H1 (cell line): Measurements from ENCODE around the gene TNS1. TPM values are rescaled to one million over a fixed set of nuclear protein-coding genes. Genes with fewer than 3 reads are reported as not detected.

Source experiments
- CTCF ChIA-PET: fragments of 300-600 bp; sonication (Branson Sonifier 250); formaldehyde crosslinking; loops from one replicate; lab custom pipeline; 2021; ENCODE audit not compliant: partially characterized antibody; lab: Charles Lee
- POLR2A ChIA-PET: fragments of 300-600 bp; sonication (Branson Sonifier 250); formaldehyde crosslinking; loops from one replicate; lab custom pipeline; 2021; ENCODE audit warnings: inconsistent platforms; ENCODE audit not compliant: partially characterized antibody; lab: Charles Lee
- DNase-seq, 2 experiments: peaks; one replicate each; pipeline versions ENCODE4 v3.0.0 to v3.0.0-alpha.2; 2010 to 2022; ENCODE audit warnings: low spot score in 2 of 2, low read depth in 1 of 2, mixed read lengths in 1 of 2
- FAIRE-seq: peaks from 2 replicates; lab custom pipeline; 2011; peaks lifted over from hg19 to GRCh38; lab: Jason Lieb, UNC
- H2AFZ ChIP-seq: 2 replicates; pipeline ENCODE4 v1.8.1; 2012; ENCODE audit warnings: low read length, inconsistent platforms
- H2AK5ac ChIP-seq: 2 replicates; pipeline ENCODE4 v1.6.1; 2013; ENCODE audit warnings: low read depth, low read length
- H2BK120ac ChIP-seq: replicated peaks from 2 replicates; pipeline ENCODE3; 2013; ENCODE audit warnings: low read depth, low read length, inconsistent platforms
- H2BK12ac ChIP-seq: 2 replicates; pipeline ENCODE4 v1.6.1; 2013; ENCODE audit warnings: low read depth, low read length
- H2BK15ac ChIP-seq: 2 replicates; pipeline ENCODE4 v1.6.1; 2013; ENCODE audit warnings: low read length
- H2BK20ac ChIP-seq: 2 replicates; pipeline ENCODE4 v1.6.1; 2013; ENCODE audit warnings: low read length
- H2BK5ac ChIP-seq: 2 replicates; pipeline ENCODE4 v1.6.1; 2013; ENCODE audit warnings: low read depth, low read length
- H3K14ac ChIP-seq: 2 replicates; pipeline ENCODE4 v1.6.1; 2013; ENCODE audit warnings: inconsistent platforms; ENCODE audit not compliant: insufficient read length
- H3K18ac ChIP-seq: 2 replicates; pipeline ENCODE4 v1.6.1; 2013; ENCODE audit warnings: low read length; ENCODE audit errors: extremely low read depth
- H3K23ac ChIP-seq: 2 replicates; pipeline ENCODE4 v1.6.1; 2013; ENCODE audit warnings: inconsistent platforms; ENCODE audit not compliant: insufficient read length
- H3K23me2 ChIP-seq: 2 replicates; pipeline ENCODE4 v1.6.1; 2013; ENCODE audit warnings: low read depth, low read length
- H3K27ac ChIP-seq: 2 replicates; pipeline ENCODE4 v1.6.1; 2011; ENCODE audit warnings: low read depth, low read length, inconsistent platforms
- H3K27me3 ChIP-seq, 4 experiments: replicated peaks in 1 of 4; 1 replicate in 1 of 4; 2 replicates in 3 of 4; pipeline versions ENCODE4 v1.6.1 to v1.8.1; 2011 to 2013; ENCODE audit warnings: low read length in 3 of 4, mild to moderate bottlenecking in 3 of 4, inconsistent platforms in 2 of 4, mixed read lengths in 2 of 4, moderate library complexity in 1 of 4; ENCODE audit not compliant: control insufficient read depth in 3 of 4, insufficient read depth in 3 of 4; ENCODE audit errors: extremely low read depth in 1 of 4
- H3K36me3 ChIP-seq, 4 experiments: 2 replicates each; pipeline versions ENCODE4 v1.6.1 to v1.8.1; 2011 to 2013; ENCODE audit warnings: mild to moderate bottlenecking in 4 of 4, low read length in 3 of 4, moderate library complexity in 2 of 4, control low read depth in 1 of 4, inconsistent platforms in 1 of 4; ENCODE audit not compliant: insufficient read depth in 4 of 4, control insufficient read depth in 2 of 4
- H3K4ac ChIP-seq: replicated peaks from 2 replicates; pipeline ENCODE3; 2013; ENCODE audit warnings: low read length, low read depth, mixed read lengths, inconsistent platforms; ENCODE audit not compliant: insufficient read length
- H3K4me1 ChIP-seq, 4 experiments: replicated peaks in 1 of 4; 1 replicate in 1 of 4; 2 replicates in 3 of 4; pipeline versions ENCODE4 v1.6.1 to v1.8.1; 2011 to 2013; ENCODE audit warnings: low read length in 3 of 4, inconsistent platforms in 2 of 4, mixed read lengths in 1 of 4; ENCODE audit not compliant: insufficient read depth in 4 of 4, control insufficient read depth in 3 of 4
- H3K4me2 ChIP-seq, 2 experiments: 2 replicates each; pipeline versions ENCODE4 v1.6.1 to v1.8.1; 2011 to 2013; ENCODE audit warnings: low read depth in 2 of 2, low read length in 2 of 2, control low read depth in 1 of 2, inconsistent platforms in 1 of 2, mild to moderate bottlenecking in 1 of 2; ENCODE audit not compliant: insufficient read depth in 1 of 2
- H3K4me3 ChIP-seq, 4 experiments: fragments of 200-600, 300-600 bp in 1 of 4; sonication (generic), shearing (Covaris generic), sonication (Bioruptor Twin) in 1 of 4; 2 replicates each; pipeline versions ENCODE4 v1.5.1 to v1.8.1; 2011 to 2016; ENCODE audit warnings: low read length in 4 of 4, low read depth in 3 of 4, control low read depth in 2 of 4, inconsistent platforms in 2 of 4, mild to moderate bottlenecking in 2 of 4, mixed read lengths in 1 of 4, moderate library complexity in 1 of 4; ENCODE audit not compliant: insufficient read depth in 2 of 4; ENCODE audit errors: extremely low read depth in 1 of 4
- H3K56ac ChIP-seq: replicated peaks from 2 replicates; pipeline ENCODE3; 2013; ENCODE audit warnings: low read depth, mild to moderate bottlenecking, mixed read lengths, low read length, inconsistent platforms; ENCODE audit not compliant: insufficient read length
- H3K79me1 ChIP-seq: 2 replicates; pipeline ENCODE4 v1.6.1; 2013; ENCODE audit warnings: low read depth, low read length, control low read depth
- H3K79me2 ChIP-seq, 2 experiments: 2 replicates each; pipeline versions ENCODE4 v1.6.1 to v1.8.1; 2012 to 2013; ENCODE audit warnings: low read length in 2 of 2, mild to moderate bottlenecking in 2 of 2, inconsistent platforms in 1 of 2; ENCODE audit not compliant: insufficient read depth in 2 of 2, control insufficient read depth in 1 of 2
- H3K9ac ChIP-seq, 4 experiments: replicated peaks in 1 of 4; 1 replicate in 1 of 4; 2 replicates in 3 of 4; pipeline versions ENCODE4 v1.6.1 to v1.8.1; 2011 to 2013; ENCODE audit warnings: low read depth in 3 of 4, low read length in 3 of 4, control low read depth in 2 of 4, mild to moderate bottlenecking in 2 of 4, moderate library complexity in 2 of 4, inconsistent platforms in 1 of 4; ENCODE audit errors: extremely low read depth in 1 of 4
- H3K9me3 ChIP-seq, 2 experiments: 2 replicates each; pipeline versions ENCODE4 v1.6.1 to v1.8.1; 2012 to 2013; ENCODE audit warnings: mild to moderate bottlenecking in 2 of 2, moderate library complexity in 2 of 2, control low read depth in 1 of 2, inconsistent platforms in 1 of 2, low read depth in 1 of 2, low read length in 1 of 2, mixed read lengths in 1 of 2; ENCODE audit not compliant: insufficient read depth in 2 of 2
- H4K20me1 ChIP-seq, 2 experiments: replicated peaks in 1 of 2; 2 replicates each; pipeline versions ENCODE3 to v1.8.1; 2011 to 2013; ENCODE audit warnings: inconsistent platforms in 2 of 2, low read length in 2 of 2, mild to moderate bottlenecking in 1 of 2; ENCODE audit not compliant: insufficient read depth in 2 of 2, control insufficient read depth in 1 of 2
- H4K5ac ChIP-seq: 2 replicates; pipeline ENCODE4 v1.6.1; 2013; ENCODE audit warnings: low read length, low read depth, mixed read lengths, inconsistent platforms; ENCODE audit not compliant: insufficient read length
- H4K8ac ChIP-seq: 2 replicates; pipeline ENCODE4 v1.8.0; 2013; ENCODE audit warnings: mild to moderate bottlenecking, moderate library complexity, low read length, inconsistent platforms; ENCODE audit not compliant: insufficient read depth; ENCODE audit errors: extremely low read depth
- H4K91ac ChIP-seq: replicated peaks from 2 replicates; pipeline ENCODE3; 2013; ENCODE audit warnings: low read length, mixed read lengths, inconsistent platforms; ENCODE audit not compliant: insufficient read length
- CTBP2 ChIP-seq: IDR thresholded peaks from 2 replicates; pipeline ENCODE4 v1.7.0; 2011; ENCODE audit warnings: borderline replicate concordance, mild to moderate bottlenecking, moderate library complexity, mixed read lengths, low read length; ENCODE audit not compliant: insufficient read depth, insufficient read length
- EZH2 ChIP-seq: fragments of 200-600 bp; sonication (generic); IDR thresholded peaks from 2 replicates; pipeline ENCODE4 v1.7.1; 2012; ENCODE audit warnings: low read depth, mild to moderate bottlenecking, moderate library complexity, low read length, inconsistent platforms; ENCODE audit not compliant: severe bottlenecking
- SRF ChIP-seq: IDR thresholded peaks from 2 replicates; pipeline ENCODE4 v1.6.1; 2011; ENCODE audit warnings: mild to moderate bottlenecking, low read depth, low read length, moderate library complexity
- WGBS, 2 experiments: shearing (Covaris generic) in 1 of 2; methylation state at CpG; one replicate each; pipeline versions ENCODE4 v1.1.6 to v1.1.7; 2013 to 2015; ENCODE audit warnings: low lambda C conversion rate in 2 of 2, mixed read lengths in 2 of 2, inconsistent platforms in 1 of 2, low coverage in 1 of 2, missing lambda C conversion rate in 1 of 2; ENCODE audit not compliant: insufficient replicate concordance in 2 of 2, insufficient coverage in 1 of 2, insufficient read length in 1 of 2; ENCODE audit errors: extremely low coverage in 1 of 2, missing lambda C conversion rate in 1 of 2; 5-methylcytosine and 5-hydroxymethylcytosine counted together
- polyA plus RNA-seq, 7 experiments: library from polyadenylated mRNA; depleted of rRNA in 3 of 7; stranded (reverse) in 5 of 7; unstranded in 2 of 7; fragments of >200 nt in 5 of 7; fragments of 200-250 nt in 2 of 7; gene quantifications; 1 replicate in 5 of 7; 2 replicates in 1 of 7; 4 replicates in 1 of 7; pipeline versions ENCODE4 v1.2.1 to v1.2.3, GENCODE V29; 2011 to 2013; ENCODE audit warnings: missing spikeins in 2 of 7, mixed read lengths in 2 of 7
- total RNA-seq: library from RNA; stranded (reverse); fragmentation: NEBNext Ultra II Directional; extraction: Animal tissue kit (Norgen Biotek cat#: 25700); gene quantifications from 2 replicates; pipeline ENCODE4 v1.2.1, GENCODE V29; 2021

TNS1 gene
- total and polyA plus RNA-seq, 2 of the 8 experiments (the other 6 are each of a cell fraction or from before 2014, with no cell fraction given), result 1.5 to 5.1 TPM

DNA sequence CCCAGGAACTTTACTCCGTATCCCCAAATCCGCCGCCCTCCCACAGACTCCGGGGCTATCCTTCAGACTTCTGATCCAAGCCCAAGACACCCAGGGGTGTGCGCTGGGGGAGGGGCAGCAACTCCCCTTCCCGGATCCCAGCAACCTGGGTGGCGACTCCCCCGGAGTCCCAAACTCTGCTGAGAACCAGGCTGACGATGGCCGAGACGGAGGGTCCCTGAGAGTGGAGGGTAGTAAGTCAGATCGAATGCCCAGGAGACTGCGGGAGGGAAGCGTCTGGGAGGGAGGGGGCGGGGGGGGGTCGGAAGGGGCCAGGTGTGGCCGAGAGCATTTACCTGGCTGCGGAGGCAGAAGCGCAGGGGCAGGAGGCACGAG is 7.0 kb upstream of the TNS1 start:
- no peak overlapping the region for H2BK20ac ChIP-seq
- H2AK5ac ChIP-seq, result no peak overlapping the region
- no peak overlapping the region for H4K8ac ChIP-seq
- TF ChIP-seq CTBP2, result no peak
- no peak for TF ChIP-seq SRF
- peak; percentile 3 for TF ChIP-seq EZH2
- TF ChIP-seq, all 59 proteins: peak for 1
- no peak overlapping the region for H3K56ac ChIP-seq
- ChIA-PET POLR2A (no interaction called here), CTCF (interaction anchor here (1.4 to 4.6 kb wide), 2 partner anchors 17 to 25 kb away, joined by 3 to 30 read pairs; no protein-coding TSS in a partner anchor)
- peaks cover 12 to 40% (median 32%) of the 10 kb centered on the region in 4 experiments for H3K27me3 ChIP-seq
- H3K79me2 ChIP-seq, result no peaks in the 10 kb centered on the region
- peak overlapping the region; percentile 79 to 98 for H3K4me2 ChIP-seq
- no peak overlapping the region for H2BK5ac ChIP-seq
- no peak overlapping the region for H3K14ac ChIP-seq
- H3K79me1 ChIP-seq, result no peaks in the 10 kb centered on the region
- peaks cover 0 to 9% (median 6%) of the 10 kb centered on the region in 4 experiments; a peak in 5 of 7 replicates for H3K4me1 ChIP-seq
- peaks cover 12% of the 10 kb centered on the region; the same call in 1 of the 2 replicates for H3K23me2 ChIP-seq
- FAIRE-seq, result no peak
- H3K27ac ChIP-seq, result no peak overlapping the region
- no peak overlapping the region for H4K5ac ChIP-seq
- H3K4ac ChIP-seq, result no peak overlapping the region
- H3K4me3 ChIP-seq, result peak overlapping the region; percentile 43 to 73 (median 56)
- H3K9ac ChIP-seq, result no peak overlapping the region
- H4K91ac ChIP-seq, result no peak overlapping the region
- no peaks in the 10 kb centered on the region for H4K20me1 ChIP-seq
- no peak for DNase-seq
- WGBS, 2 experiments, result 3% methylated on average over 15 of the region's 20 CpGs; no CpG with 5 or more reads in 1 of the 2 experiments
- H3K18ac ChIP-seq, result peak overlapping the region; percentile 60; the same call in 1 of the 2 replicates
- no peak overlapping the region for H2BK15ac ChIP-seq
- H2AFZ ChIP-seq, result no peak overlapping the region
- peak overlapping the region; percentile 55; the same call in 1 of the 2 replicates for H2BK12ac ChIP-seq
- no peaks in the 10 kb centered on the region for H3K36me3 ChIP-seq
- no peak overlapping the region for H2BK120ac ChIP-seq
- H3K23ac ChIP-seq, result no peak overlapping the region
- H3K9me3 ChIP-seq, result no peaks in the 10 kb centered on the region
